CD4-positive, alpha-beta T cell (primary cell): ENCODE results near the gene CTIF. TPM values are rescaled to one million over a fixed set of nuclear protein-coding genes. Genes with fewer than 3 reads are reported as not detected.

Source experiments
- ATAC-seq: fragments of 200-7000 bp; cut with Tn5 transposase; one replicate; pipeline ENCODE4 v1.10.0; 2022; ENCODE audit warnings: mild to moderate bottlenecking; ENCODE audit not compliant: poor library complexity
- CTCF ChIA-PET: fragments of 350-600 bp; sonication (Branson Sonifier 250); formaldehyde crosslinking; loops from one replicate; lab custom pipeline; 2021; ENCODE audit warnings: antibody characterized with exemption, inconsistent platforms; lab: Charles Lee
- POLR2A ChIA-PET: fragments of 350-600 bp; sonication (Branson Sonifier 250); formaldehyde crosslinking; loops from one replicate; lab custom pipeline; 2021; ENCODE audit warnings: antibody characterized with exemption, inconsistent platforms; lab: Charles Lee
- DNase-seq, 14 experiments: peaks; one replicate each; pipeline ENCODE4 v3.0.0-alpha.2; 2013 to 2020; ENCODE audit warnings: mixed read lengths in 2 of 14
- H3K27ac ChIP-seq, 2 donors: one replicate each; pipeline versions ENCODE4 v1.5.1 to v1.7.0; 2013; ENCODE audit warnings: low read length in 2 of 2, low read depth in 1 of 2, mild to moderate bottlenecking in 1 of 2
- H3K27me3 ChIP-seq, 2 experiments: 1 replicate in 1 of 2; 2 replicates in 1 of 2; pipeline versions ENCODE4 v1.6.1 to v1.7.0; 2013; ENCODE audit warnings: low read length in 2 of 2, control low read depth in 1 of 2, mild to moderate bottlenecking in 1 of 2, moderate library complexity in 1 of 2; ENCODE audit not compliant: insufficient read depth in 2 of 2, control insufficient read depth in 1 of 2
- H3K36me3 ChIP-seq: one replicate; pipeline ENCODE4 v1.6.1; 2013; ENCODE audit warnings: low read length, control low read depth; ENCODE audit not compliant: insufficient read depth
- H3K4me1 ChIP-seq: one replicate; pipeline ENCODE4 v1.6.1; 2013; ENCODE audit warnings: low read length, control low read depth; ENCODE audit not compliant: insufficient read depth
- H3K4me3 ChIP-seq: one replicate; pipeline ENCODE4 v1.5.1; 2013; ENCODE audit warnings: mild to moderate bottlenecking, low read length, moderate library complexity
- H3K9me3 ChIP-seq, 2 experiments: 1 replicate in 1 of 2; 2 replicates in 1 of 2; pipeline versions ENCODE4 v1.6.1 to v1.7.0; 2013; ENCODE audit warnings: low read length in 2 of 2, mild to moderate bottlenecking in 2 of 2, control low read depth in 1 of 2, moderate library complexity in 1 of 2; ENCODE audit not compliant: control insufficient read depth in 1 of 2, insufficient read depth in 1 of 2
- H3K27ac Mint-ChIP-seq: one replicate; pipeline ENCODE4 v1.8.0; 2020; ENCODE audit warnings: mixed read lengths
- H3K27me3 Mint-ChIP-seq: one replicate; pipeline ENCODE4 v1.8.0; 2021; ENCODE audit warnings: mixed read lengths
- H3K36me3 Mint-ChIP-seq: one replicate; pipeline ENCODE4 v1.8.0; 2021; ENCODE audit warnings: low read depth, mixed read lengths
- H3K4me1 Mint-ChIP-seq: one replicate; pipeline ENCODE4 v1.8.0; 2021; ENCODE audit warnings: low read depth, mixed read lengths
- H3K4me3 Mint-ChIP-seq: one replicate; pipeline ENCODE4 v1.8.0; 2020; ENCODE audit warnings: mild to moderate bottlenecking, mixed read lengths
- H3K9me3 Mint-ChIP-seq: one replicate; pipeline ENCODE4 v1.8.0; 2020; ENCODE audit warnings: mixed read lengths
- CTCF ChIP-seq: fragments of 200-600 bp; IDR thresholded peaks from one replicate; pipeline ENCODE4 v1.8.0; 2022; ENCODE audit warnings: antibody characterized with exemption, mild to moderate bottlenecking
- intact Hi-C, 2 experiments: fragments of 100-400 bp; cut with DNase I in 1 of 2; cut with micrococcal nuclease in 1 of 2; formaldehyde crosslinking; loops; one replicate each; pipeline versions ENCODE4 v1.15.1 to v1.9.0; 2023 to 2025; cut with DNase I, micrococcal nuclease
- total RNA-seq, 174 experiments: library from RNA in 2 of 174; stranded (reverse) in 2 of 174; gene quantifications; one replicate each; pipeline ENCODE4 v1.2.3 and lab custom pipeline; 2021 to 2026

Gene CTIF
- total RNA-seq, 2 experiments from 2014 or later, result 1.1 to 2.9 TPM

GRCh38 chr18:48756511-48757226 lies 217.8 kb downstream of the CTIF start:
- Mint-ChIP-seq H3K27ac (no peak overlapping the region), H3K4me3 (no peak overlapping the region), H3K36me3 (no peaks in the 10 kb centered on the region), H3K4me1 (no peaks in the 10 kb centered on the region), H3K27me3 (no peaks in the 10 kb centered on the region), H3K9me3 (no peaks in the 10 kb centered on the region)
- Histone ChIP-seq H3K36me3 (no peaks in the 10 kb centered on the region), H3K27me3 (no peaks in the 10 kb centered on the region), H3K9me3 (no peaks in the 10 kb centered on the region), H3K27ac (no peak overlapping the region), H3K4me3 (no peak overlapping the region), H3K4me1 (no peaks in the 10 kb centered on the region)
- ChIA-PET POLR2A (no interaction called here), CTCF (no interaction called here)
- intact Hi-C loops, result no loop called here
- no peak for ATAC-seq
- TF ChIP-seq CTCF, result no peak
- no peak for DNase-seq

DNA sequence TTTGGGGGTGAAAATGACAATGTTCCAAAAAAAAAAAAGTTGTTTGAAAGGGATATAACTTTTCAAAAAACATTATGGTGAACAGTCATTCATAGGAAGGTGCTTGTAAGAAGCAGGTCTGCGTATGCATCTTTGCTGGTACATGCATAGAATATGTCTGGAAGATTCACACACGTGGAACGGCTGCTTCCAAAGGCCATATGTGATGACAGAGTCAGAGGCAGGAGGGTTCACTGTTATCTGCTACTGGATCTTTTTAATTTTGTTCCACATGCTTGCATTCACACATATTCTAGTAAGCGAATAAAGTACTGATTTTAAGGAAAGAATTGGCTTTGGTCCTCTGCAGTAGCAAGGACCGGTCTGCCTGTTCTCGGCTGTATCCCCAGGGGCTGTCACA lies 218.5 kb downstream of the CTIF start:
- Histone ChIP-seq H3K27me3 (no peaks in the 10 kb centered on the region), H3K4me1 (no peaks in the 10 kb centered on the region), H3K4me3 (no peak overlapping the region), H3K9me3 (no peaks in the 10 kb centered on the region), H3K27ac (no peak overlapping the region), H3K36me3 (no peaks in the 10 kb centered on the region)
- Mint-ChIP-seq H3K36me3 (no peaks in the 10 kb centered on the region), H3K9me3 (no peaks in the 10 kb centered on the region), H3K27me3 (no peaks in the 10 kb centered on the region), H3K4me1 (no peaks in the 10 kb centered on the region), H3K4me3 (no peak overlapping the region), H3K27ac (no peak overlapping the region)
- no peak for DNase-seq
- POLR2A ChIA-PET, result no interaction called here
- TF ChIP-seq CTCF, result no peak
- intact Hi-C loops, result no loop called here
- CTCF ChIA-PET, result no interaction called here
- no peak for ATAC-seq

DNA sequence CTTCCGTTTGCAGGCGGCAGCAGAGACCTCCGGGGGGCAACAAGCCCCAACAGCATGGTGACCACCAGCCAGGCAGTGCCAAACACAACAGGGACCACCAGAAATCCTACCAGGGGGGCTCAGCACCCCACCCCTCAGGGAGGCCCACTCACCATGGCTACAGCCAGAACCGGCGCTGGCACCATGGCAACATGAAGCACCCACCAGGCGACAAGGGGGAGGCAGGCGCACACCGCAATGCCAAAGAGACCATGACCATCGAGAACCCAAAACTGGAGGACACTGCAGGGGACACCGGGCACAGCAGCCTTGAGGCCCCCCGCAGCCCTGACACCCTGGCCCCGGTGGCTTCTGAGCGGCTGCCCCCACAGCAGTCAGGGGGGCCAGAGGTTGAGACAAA lies 219.1 kb downstream of the CTIF start:
- Mint-ChIP-seq H3K9me3 (no peaks in the 10 kb centered on the region), H3K36me3 (no peaks in the 10 kb centered on the region)

More for the DNA sequence above, 219.1 kb downstream of the CTIF start:
- H3K4me3 Mint-ChIP-seq, result no peak overlapping the region
- Histone ChIP-seq H3K27me3 (no peaks in the 10 kb centered on the region), H3K36me3 (no peaks in the 10 kb centered on the region), H3K9me3 (no peaks in the 10 kb centered on the region), H3K4me1 (no peaks in the 10 kb centered on the region), H3K27ac (no peak overlapping the region), H3K4me3 (no peak overlapping the region)
- H3K27ac Mint-ChIP-seq, result no peak overlapping the region
- H3K4me1 Mint-ChIP-seq, result no peaks in the 10 kb centered on the region
- TF ChIP-seq CTCF, result no peak
- DNase-seq, result no peak
- ATAC-seq, result no peak
- ChIA-PET CTCF (no interaction called here), POLR2A (no interaction called here)
- no peaks in the 10 kb centered on the region for H3K27me3 Mint-ChIP-seq
- intact Hi-C loops, result no loop called here
